GM23338 (cell line): ENCODE results near the gene IQCE. TPM values are rescaled to one million over a fixed set of nuclear protein-coding genes. Genes with fewer than 3 reads are reported as not detected.

Source experiments
- ATAC-seq: fragments of 200-7000 bp; cut with Tn5 transposase; 3 replicates; pipeline ENCODE4 v1.9.1; 2020
- DNase-seq: peaks from one replicate; pipeline ENCODE4 v3.0.0-alpha.2; 2015; ENCODE audit warnings: low spot score
- H2AFZ ChIP-seq: fragments of 200-600 bp; sonication (generic); 2 replicates; pipeline ENCODE4 v1.8.0; 2016; ENCODE audit warnings: antibody characterized with exemption, mild to moderate bottlenecking, moderate library complexity
- H3F3A ChIP-seq: fragments of 200-600 bp; sonication (generic); replicated peaks from 2 replicates; pipeline ENCODE4 v1.8.0; 2017; ENCODE audit warnings: antibody characterized with exemption, mixed run types, low read depth
- H3K27ac ChIP-seq: fragments of 200-600 bp; sonication (generic); 2 replicates; pipeline ENCODE4 v1.6.1; 2016; ENCODE audit warnings: low read depth
- H3K27me3 ChIP-seq: fragments of 200-600 bp; sonication (generic); 2 replicates; pipeline ENCODE4 v1.8.0; 2016; ENCODE audit warnings: mild to moderate bottlenecking, mixed run types, moderate library complexity; ENCODE audit not compliant: insufficient read depth
- H3K36me3 ChIP-seq: fragments of 200-600 bp; sonication (generic); 2 replicates; pipeline ENCODE4 v1.8.0; 2016; ENCODE audit warnings: mild to moderate bottlenecking; ENCODE audit not compliant: insufficient read depth
- H3K4me1 ChIP-seq: fragments of 200-600 bp; sonication (generic); 2 replicates; pipeline ENCODE4 v1.8.0; 2016; ENCODE audit warnings: mild to moderate bottlenecking, moderate library complexity; ENCODE audit not compliant: insufficient read depth
- H3K4me2 ChIP-seq: fragments of 200-600 bp; sonication (generic); 2 replicates; pipeline ENCODE4 v1.7.1; 2017; ENCODE audit warnings: mixed run types
- H3K4me3 ChIP-seq: fragments of 200-600 bp; sonication (generic); 2 replicates; pipeline ENCODE4 v1.6.1; 2016; ENCODE audit warnings: mixed run types
- H3K79me2 ChIP-seq: fragments of 200-600 bp; sonication (generic); replicated peaks from 2 replicates; pipeline ENCODE4 v1.8.0; 2017; ENCODE audit warnings: mild to moderate bottlenecking; ENCODE audit not compliant: insufficient read depth
- H3K9me2 ChIP-seq: fragments of 200-600 bp; sonication (generic); 2 replicates; pipeline ENCODE4 v1.8.0; 2017; ENCODE audit not compliant: insufficient read depth
- H4K20me1 ChIP-seq: fragments of 200-600 bp; sonication (generic); replicated peaks from 2 replicates; pipeline ENCODE4 v1.8.0; 2017; ENCODE audit warnings: mild to moderate bottlenecking; ENCODE audit not compliant: insufficient read depth
- H3K27ac Mint-ChIP-seq: 2 replicates; pipeline ENCODE4 v1.8.0; 2020; ENCODE audit warnings: inconsistent platforms, mild to moderate bottlenecking, moderate library complexity, mixed read lengths
- H3K27me3 Mint-ChIP-seq: 3 replicates; pipeline ENCODE4 v1.8.0; 2022; ENCODE audit warnings: low read depth, mild to moderate bottlenecking, moderate library complexity, mixed read lengths, inconsistent platforms; ENCODE audit not compliant: insufficient read depth, poor library complexity
- H3K36me3 Mint-ChIP-seq: 3 replicates; pipeline ENCODE4 v1.8.0; 2021; ENCODE audit warnings: low read depth, mild to moderate bottlenecking, inconsistent platforms, moderate library complexity, mixed read lengths
- H3K4me1 Mint-ChIP-seq: 3 replicates; pipeline ENCODE4 v1.8.0; 2020; ENCODE audit warnings: mild to moderate bottlenecking, inconsistent platforms, mixed read lengths
- H3K4me3 Mint-ChIP-seq: 3 replicates; pipeline ENCODE4 v1.8.0; 2021; ENCODE audit warnings: moderate library complexity, mild to moderate bottlenecking, inconsistent platforms, mixed read lengths
- H3K9me3 Mint-ChIP-seq: 3 replicates; pipeline ENCODE4 v1.8.0; 2020; ENCODE audit warnings: moderate library complexity, mild to moderate bottlenecking, inconsistent platforms, mixed read lengths
- EZH2 ChIP-seq: fragments of 200-600 bp; sonication (generic); IDR thresholded peaks from one replicate; pipeline ENCODE4 v1.8.0; 2017; ENCODE audit warnings: antibody characterized with exemption, mild to moderate bottlenecking, low read depth; ENCODE audit not compliant: unreplicated experiment
- NANOG ChIP-seq: IDR thresholded peaks from 2 replicates; pipeline ENCODE4 v1.6.1; 2016; ENCODE audit warnings: antibody characterized with exemption, borderline replicate concordance
- POLR2AphosphoS5 ChIP-seq: IDR thresholded peaks from 2 replicates; pipeline ENCODE4 v1.6.1; 2016; ENCODE audit warnings: antibody characterized with exemption, low read depth
- polyA plus RNA-seq: library from polyadenylated mRNA; unstranded; fragments of >200 nt; fragmentation: Nextera tagmentation; extraction: Ambion mirVana; gene quantifications from 2 replicates; pipeline ENCODE4 v1.2.1, GENCODE V29; 2016
- total RNA-seq: library from RNA; depleted of rRNA; stranded (reverse); fragments of >200 nt; shearing (Covaris generic); gene quantifications from 2 replicates; pipeline ENCODE4 v1.2.3, GENCODE V29; 2014
- TF ChIP-seq, protein P1 (sequence below): fragments of 250-450 bp; sonication (Bioruptor Pico); IDR thresholded peaks from 2 replicates; pipeline ENCODE4 v1.5.0; 2020; ENCODE audit warnings: mild to moderate bottlenecking, moderate library complexity

IQCE gene
- total and polyA plus RNA-seq, 2 experiments from 2014 or later: 5.0 to 7.7 TPM

DNA sequence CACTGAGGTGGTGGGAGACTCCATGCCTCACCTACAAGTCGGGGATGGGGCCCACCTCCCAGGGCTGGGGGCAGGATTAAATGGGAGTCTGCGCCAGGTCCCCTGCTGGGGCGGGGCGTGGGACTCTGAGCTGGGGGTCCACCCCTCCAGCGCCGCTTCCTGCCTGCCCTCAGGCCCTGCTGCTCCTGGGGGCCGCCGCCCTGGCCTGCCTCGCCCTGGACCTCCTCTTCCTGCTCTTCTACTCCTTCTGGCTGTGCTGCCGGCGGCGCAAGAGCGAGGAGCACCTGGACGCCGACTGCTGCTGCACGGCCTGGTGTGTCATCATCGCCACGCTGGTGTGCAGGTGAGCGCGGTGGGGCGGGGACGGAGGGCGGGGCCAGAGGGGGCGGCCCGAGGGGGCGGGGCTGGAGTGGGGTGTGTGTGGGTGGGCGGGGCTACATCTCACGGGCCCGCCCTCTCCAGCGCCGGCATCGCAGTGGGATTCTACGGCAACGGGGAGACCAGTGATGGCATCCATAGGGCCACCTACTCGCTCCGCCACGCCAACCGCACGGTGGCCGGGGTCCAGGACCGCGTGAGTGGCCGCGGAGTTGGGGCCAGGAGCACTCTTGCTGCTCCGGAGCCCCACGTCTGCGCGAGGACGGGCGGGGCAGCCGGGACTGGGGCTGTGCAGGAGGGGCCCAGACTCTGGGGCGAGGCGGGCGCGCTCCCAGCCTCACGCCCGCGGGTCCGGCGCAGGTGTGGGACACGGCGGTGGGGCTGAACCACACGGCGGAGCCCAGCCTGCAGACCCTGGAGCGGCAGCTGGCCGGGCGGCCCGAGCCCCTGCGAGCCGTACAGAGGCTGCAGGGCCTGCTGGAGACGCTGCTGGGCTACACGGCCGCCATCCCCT lies 88.1 kb downstream of the IQCE start:
- peak overlapping the region; percentile 94 for H3K27ac ChIP-seq
- peak overlapping the region; percentile 95 for H3K27ac Mint-ChIP-seq
- no peaks in the 10 kb centered on the region for H3K9me3 Mint-ChIP-seq
- H3K4me2 ChIP-seq: peak overlapping the region; percentile 72
- H3K79me2 ChIP-seq: peaks cover 26% of the 10 kb centered on the region
- H3K4me1 Mint-ChIP-seq: peaks cover 24% of the 10 kb centered on the region
- peaks cover 21% of the 10 kb centered on the region for H3K36me3 Mint-ChIP-seq
- no peaks in the 10 kb centered on the region; the same call in 1 of the 2 replicates for H4K20me1 ChIP-seq
- peaks cover 3% of the 10 kb centered on the region; the same call in 1 of the 2 replicates for H3K36me3 ChIP-seq
- TF ChIP-seq, protein P1, sequence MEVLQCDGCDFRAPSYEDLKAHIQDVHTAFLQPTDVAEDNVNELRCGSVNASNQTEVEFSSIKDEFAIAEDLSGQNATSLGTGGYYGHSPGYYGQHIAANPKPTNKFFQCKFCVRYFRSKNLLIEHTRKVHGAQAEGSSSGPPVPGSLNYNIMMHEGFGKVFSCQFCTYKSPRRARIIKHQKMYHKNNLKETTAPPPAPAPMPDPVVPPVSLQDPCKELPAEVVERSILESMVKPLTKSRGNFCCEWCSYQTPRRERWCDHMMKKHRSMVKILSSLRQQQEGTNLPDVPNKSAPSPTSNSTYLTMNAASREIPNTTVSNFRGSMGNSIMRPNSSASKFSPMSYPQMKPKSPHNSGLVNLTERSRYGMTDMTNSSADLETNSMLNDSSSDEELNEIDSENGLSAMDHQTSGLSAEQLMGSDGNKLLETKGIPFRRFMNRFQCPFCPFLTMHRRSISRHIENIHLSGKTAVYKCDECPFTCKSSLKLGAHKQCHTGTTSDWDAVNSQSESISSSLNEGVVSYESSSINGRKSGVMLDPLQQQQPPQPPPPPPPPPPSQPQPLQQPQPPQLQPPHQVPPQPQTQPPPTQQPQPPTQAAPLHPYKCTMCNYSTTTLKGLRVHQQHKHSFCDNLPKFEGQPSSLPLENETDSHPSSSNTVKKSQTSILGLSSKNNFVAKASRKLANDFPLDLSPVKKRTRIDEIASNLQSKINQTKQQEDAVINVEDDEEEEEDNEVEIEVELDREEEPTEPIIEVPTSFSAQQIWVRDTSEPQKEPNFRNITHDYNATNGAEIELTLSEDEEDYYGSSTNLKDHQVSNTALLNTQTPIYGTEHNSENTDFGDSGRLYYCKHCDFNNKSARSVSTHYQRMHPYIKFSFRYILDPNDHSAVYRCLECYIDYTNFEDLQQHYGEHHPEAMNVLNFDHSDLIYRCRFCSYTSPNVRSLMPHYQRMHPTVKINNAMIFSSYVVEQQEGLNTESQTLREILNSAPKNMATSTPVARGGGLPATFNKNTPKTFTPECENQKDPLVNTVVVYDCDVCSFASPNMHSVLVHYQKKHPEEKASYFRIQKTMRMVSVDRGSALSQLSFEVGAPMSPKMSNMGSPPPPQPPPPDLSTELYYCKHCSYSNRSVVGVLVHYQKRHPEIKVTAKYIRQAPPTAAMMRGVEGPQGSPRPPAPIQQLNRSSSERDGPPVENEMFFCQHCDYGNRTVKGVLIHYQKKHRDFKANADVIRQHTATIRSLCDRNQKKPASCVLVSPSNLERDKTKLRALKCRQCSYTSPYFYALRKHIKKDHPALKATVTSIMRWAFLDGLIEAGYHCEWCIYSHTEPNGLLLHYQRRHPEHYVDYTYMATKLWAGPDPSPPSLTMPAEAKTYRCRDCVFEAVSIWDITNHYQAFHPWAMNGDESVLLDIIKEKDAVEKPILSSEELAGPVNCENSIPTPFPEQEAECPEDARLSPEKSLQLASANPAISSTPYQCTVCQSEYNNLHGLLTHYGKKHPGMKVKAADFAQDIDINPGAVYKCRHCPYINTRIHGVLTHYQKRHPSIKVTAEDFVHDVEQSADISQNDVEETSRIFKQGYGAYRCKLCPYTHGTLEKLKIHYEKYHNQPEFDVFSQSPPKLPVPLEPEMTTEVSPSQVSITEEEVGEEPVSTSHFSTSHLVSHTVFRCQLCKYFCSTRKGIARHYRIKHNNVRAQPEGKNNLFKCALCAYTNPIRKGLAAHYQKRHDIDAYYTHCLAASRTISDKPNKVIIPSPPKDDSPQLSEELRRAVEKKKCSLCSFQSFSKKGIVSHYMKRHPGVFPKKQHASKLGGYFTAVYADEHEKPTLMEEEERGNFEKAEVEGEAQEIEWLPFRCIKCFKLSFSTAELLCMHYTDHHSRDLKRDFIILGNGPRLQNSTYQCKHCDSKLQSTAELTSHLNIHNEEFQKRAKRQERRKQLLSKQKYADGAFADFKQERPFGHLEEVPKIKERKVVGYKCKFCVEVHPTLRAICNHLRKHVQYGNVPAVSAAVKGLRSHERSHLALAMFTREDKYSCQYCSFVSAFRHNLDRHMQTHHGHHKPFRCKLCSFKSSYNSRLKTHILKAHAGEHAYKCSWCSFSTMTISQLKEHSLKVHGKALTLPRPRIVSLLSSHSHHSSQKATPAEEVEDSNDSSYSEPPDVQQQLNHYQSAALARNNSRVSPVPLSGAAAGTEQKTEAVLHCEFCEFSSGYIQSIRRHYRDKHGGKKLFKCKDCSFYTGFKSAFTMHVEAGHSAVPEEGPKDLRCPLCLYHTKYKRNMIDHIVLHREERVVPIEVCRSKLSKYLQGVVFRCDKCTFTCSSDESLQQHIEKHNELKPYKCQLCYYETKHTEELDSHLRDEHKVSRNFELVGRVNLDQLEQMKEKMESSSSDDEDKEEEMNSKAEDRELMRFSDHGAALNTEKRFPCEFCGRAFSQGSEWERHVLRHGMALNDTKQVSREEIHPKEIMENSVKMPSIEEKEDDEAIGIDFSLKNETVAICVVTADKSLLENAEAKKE (CRISPR knock-in tag): no peak
- TF ChIP-seq POLR2AphosphoS5 (peak; percentile 77), EZH2 (no peak), NANOG (no peak)
- peak overlapping the region; percentile 43; the same call in 1 of the 2 replicates for H3K4me3 ChIP-seq
- H2AFZ ChIP-seq: no peak overlapping the region
- no peak overlapping the region for H3K4me3 Mint-ChIP-seq
- H3F3A ChIP-seq: 0 out of 2 replicates have a peak, but pooled peaks cover 6% of the 10 kb centered on the region
- DNase-seq: peak; percentile 89
- H3K9me2 ChIP-seq: no peaks in the 10 kb centered on the region
- peaks cover 31% of the 10 kb centered on the region for H3K4me1 ChIP-seq
- H3K27me3 Mint-ChIP-seq: peaks cover 22% of the 10 kb centered on the region
- ATAC-seq: peak; percentile 73
- no peaks in the 10 kb centered on the region for H3K27me3 ChIP-seq
